H4 (cell line): Measurements from ENCODE around the gene CCDC17. TPM values are rescaled to one million over a fixed set of nuclear protein-coding genes. Genes with fewer than 3 reads are reported as not detected.
"Not testable (repeated sequence)": the region's sequence is repeated elsewhere in the genome, so short reads cannot be mapped to it uniquely, and the experiment has no call there.

Experiments used
- DNase-seq: peaks from one replicate; pipeline ENCODE4 v3.0.0-alpha.2; 2015; ENCODE audit warnings: low spot score
- total RNA-seq: library from RNA; depleted of rRNA; stranded (reverse); fragments of >200 nt; shearing (Covaris generic); gene quantifications from 2 replicates; pipeline ENCODE4 v1.2.3, GENCODE V29; 2014

The CCDC17 gene
- total RNA-seq, 1 experiment from 2014 or later, result 0.27 TPM

GRCh38 chr1:45621895-45622523, 1.8 kb downstream of the CCDC17 start:
- DNase-seq, result no peak

GRCh38 chr1:45621501-45621836, 2.4 kb downstream of the CCDC17 start:
- no peak for DNase-seq

DNA sequence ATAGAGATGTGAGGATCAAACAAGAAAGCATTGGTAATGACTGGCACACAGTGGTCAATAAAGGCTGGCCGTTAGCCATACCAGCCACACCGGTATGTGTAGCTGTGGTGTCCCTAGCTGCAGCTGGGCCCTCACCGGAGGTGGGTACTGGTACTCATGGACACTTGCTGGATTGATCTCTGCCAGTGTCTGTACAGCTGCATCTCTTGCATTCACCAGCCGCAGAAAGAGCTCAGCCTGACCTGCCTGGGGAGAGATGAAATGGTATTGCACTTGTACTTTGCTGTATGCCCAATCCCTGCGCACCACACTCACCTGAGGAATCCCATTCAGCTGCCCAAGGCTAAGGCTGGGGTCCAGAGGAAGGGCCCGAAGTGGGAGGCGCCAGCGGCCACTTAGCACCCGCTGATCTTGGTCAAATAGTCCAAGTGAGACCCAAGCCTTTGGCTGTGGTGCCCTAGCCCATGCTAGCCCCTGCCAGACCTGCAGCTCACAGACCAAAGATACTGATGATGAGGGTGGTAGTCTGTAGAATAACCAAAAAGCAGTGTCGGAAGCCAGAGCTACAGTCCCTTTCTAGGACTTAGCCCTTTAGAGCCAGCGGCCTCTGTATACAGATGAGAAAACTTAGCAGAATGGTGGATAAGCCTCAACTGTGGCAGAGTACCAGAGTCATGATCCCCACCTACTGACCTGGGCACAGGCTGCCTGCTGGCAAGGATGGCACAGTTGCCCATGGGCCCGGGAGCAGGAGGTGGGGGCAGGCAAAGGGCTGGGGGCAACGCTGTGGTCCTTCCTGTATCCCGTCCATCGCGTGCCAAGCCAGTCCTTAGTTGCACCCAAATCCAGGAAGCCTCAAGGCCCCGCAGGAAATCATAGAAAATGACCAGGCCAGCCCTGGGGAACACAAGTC, 3.0 kb downstream of the CCDC17 start:
- no peak for DNase-seq

- DNase-seq, result no peak
Measured at GRCh38 chr1:45619149-45619921, 4.5 kb downstream of the CCDC17 start.

- DNase-seq, result no peak
Measured at GRCh38 chr1:45617618-45618017, 6.2 kb downstream of the CCDC17 start.

GRCh38 chr1:45615885-45616284, 8.0 kb downstream of the CCDC17 start:
- no peak for DNase-seq

GRCh38 chr1:45612941-45613579, 10.8 kb downstream of the CCDC17 start:
- DNase-seq, result no peak

GRCh38 chr1:45610589-45611226, 13.1 kb downstream of the CCDC17 start:
- no peak for DNase-seq

DNA sequence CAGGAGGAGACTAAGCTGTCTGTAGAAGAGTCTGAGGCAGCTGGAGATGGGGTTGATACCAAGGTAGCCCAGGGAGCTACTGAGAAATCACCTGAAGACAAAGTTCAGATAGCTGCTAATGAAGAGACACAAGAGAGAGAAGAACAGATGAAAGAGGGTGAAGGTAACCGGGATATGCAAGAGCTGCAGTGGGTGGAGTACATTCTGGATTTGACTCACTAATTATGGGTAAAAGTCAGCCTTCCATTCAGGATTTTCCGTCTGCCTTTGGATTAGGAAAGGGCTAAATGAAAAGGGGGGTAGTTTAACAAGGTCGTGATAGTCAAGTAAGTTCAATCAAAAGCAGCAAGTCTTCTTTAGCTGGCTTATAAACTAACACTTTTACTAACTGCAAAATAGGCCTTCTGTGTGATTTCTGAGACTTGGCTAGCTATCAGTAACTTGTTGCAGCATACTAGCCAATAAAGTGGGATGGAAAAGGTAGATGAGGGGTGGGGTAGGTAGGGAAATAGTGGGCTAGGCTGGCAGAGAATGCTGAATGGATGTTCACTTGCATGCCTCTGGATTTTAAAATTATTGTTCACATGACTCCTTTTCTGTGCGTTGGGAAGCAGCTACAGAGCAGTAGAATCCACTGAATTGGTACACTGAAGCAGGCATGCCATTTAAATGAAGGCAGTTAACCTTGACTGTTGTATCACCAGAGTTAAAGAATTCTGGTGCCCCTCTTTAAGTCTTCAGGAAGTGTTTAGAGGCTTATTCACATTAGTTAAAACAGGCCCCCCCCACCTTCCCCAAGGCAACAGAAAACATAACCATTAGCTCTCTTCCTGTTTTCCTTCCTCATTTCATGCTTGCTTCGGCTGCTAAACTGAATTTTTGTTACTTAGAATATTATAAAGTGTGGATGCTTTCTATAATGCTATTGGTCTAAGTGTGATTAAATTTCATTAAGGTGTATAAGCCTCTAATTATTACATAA, 15.4 kb downstream of the CCDC17 start:
- DNase-seq, result no peak

DNA sequence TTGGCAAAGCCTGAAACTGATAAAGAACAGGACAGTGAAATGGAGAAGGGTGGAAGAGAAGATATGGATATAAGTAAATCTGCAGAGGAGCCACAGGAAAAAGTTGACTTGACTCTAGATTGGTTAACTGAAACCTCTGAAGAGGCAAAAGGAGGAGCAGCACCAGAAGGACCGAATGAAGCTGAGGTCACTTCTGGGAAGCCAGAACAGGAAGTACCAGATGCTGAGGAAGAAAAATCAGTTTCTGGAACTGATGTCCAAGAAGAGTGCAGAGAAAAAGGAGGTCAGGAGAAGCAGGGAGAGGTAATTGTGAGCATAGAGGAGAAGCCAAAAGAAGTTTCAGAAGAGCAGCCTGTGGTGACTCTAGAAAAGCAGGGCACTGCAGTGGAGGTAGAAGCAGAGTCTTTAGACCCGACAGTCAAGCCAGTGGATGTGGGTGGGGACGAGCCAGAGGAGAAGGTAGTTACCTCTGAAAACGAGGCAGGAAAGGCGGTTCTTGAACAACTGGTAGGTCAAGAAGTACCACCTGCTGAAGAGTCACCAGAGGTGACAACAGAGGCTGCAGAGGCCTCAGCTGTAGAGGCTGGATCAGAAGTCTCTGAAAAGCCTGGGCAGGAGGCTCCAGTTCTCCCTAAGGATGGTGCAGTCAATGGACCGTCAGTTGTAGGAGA, 16.3 kb downstream of the CCDC17 start:
- no peak for DNase-seq

GRCh38 chr1:45604239-45604638, 19.6 kb downstream of the CCDC17 start:
- no peak for DNase-seq

- not testable (repeated sequence) for DNase-seq
Measured at GRCh38 chr1:45596765-45597164, 27.1 kb downstream of the CCDC17 start.

- no peak for DNase-seq
Measured at GRCh38 chr1:45594412-45594811, 29.4 kb downstream of the CCDC17 start.

GRCh38 chr1:45589861-45590260, 34.0 kb downstream of the CCDC17 start:
- no peak for DNase-seq

GRCh38 chr1:45586769-45587168, 37.1 kb downstream of the CCDC17 start:
- DNase-seq, result no peak

GRCh38 chr1:45585496-45586075, 38.3 kb downstream of the CCDC17 start:
- DNase-seq, result no peak

DNA sequence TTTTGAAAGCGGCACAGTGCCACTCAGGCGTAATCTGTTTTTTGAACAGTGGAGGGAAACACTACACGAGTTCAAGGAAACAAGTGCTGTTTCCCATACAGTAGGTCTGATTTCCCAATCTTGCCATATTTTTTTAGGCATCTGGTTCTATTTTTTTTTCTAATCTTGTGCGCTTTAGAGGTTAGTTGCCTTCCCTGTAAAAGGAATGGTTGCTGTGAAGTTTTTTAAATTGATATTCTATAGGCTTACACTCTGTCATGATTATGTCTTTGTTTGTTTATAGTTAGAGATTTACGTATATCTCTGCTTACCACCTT, 38.8 kb downstream of the CCDC17 start:
- DNase-seq, result no peak

- DNase-seq, result peak; percentile 80
Measured at GRCh38 chr1:45584351-45585109, 39.3 kb downstream of the CCDC17 start.
